Lower leg skin (tissue), 4 donors: Measurements from ENCODE around the gene SPSB3. TPM values are rescaled to one million over a fixed set of nuclear protein-coding genes. Genes with fewer than 3 reads are reported as not detected.

Experiments
- DNase-seq, 2 donors: peaks; one replicate each; pipeline ENCODE4 v3.0.0-alpha.2; 2019; ENCODE audit warnings: low spot score in 2 of 2
- H3K4me3 ChIP-seq: fragments of 200-600 bp; sonication (generic); 2 replicates; pipeline ENCODE4 v1.5.1; 2017; ENCODE audit warnings: mild to moderate bottlenecking, low read depth; ENCODE audit not compliant: poor library complexity, severe bottlenecking
- CTCF ChIP-seq, 3 donors: fragments of 450-650 bp; IDR thresholded peaks; one replicate each; pipeline ENCODE4 v1.5.1; 2016; ENCODE audit warnings: antibody characterized with exemption in 3 of 3, mild to moderate bottlenecking in 3 of 3, moderate library complexity in 2 of 3
- POLR2A ChIP-seq, 2 donors: fragments of 450-650 bp; IDR thresholded peaks; one replicate each; pipeline ENCODE4 v1.6.1; 2016 to 2017; ENCODE audit warnings: antibody characterized with exemption in 2 of 2, mild to moderate bottlenecking in 1 of 2, moderate library complexity in 1 of 2
- WGBS, 2 donors: methylation state at CpG; one replicate each; pipeline ENCODE4 v1.1.5; 2018; 5-methylcytosine and 5-hydroxymethylcytosine counted together
- intact Hi-C: fragments of 100-400 bp; cut with DNase I; formaldehyde crosslinking; loops from one replicate; pipeline ENCODE4 v1.15.0; 2023; ENCODE audit warnings: low total_unique reads
- total RNA-seq, 4 donors: library from RNA; depleted of rRNA; stranded (reverse); fragments of >200 nt; gene quantifications; one replicate each; pipeline ENCODE4 v1.1.0, GENCODE V29; 2016

SPSB3 gene
- total RNA-seq, 4 donors from 2014 or later, result 146 to 238 (median 172) TPM

GRCh38 chr16:1743376-1744337, 38.7 kb downstream of the SPSB3 start:
- intact Hi-C loops, result loop anchor here (10.0 kb wide), 1 partner anchor 279 kb away; no protein-coding TSS in a partner anchor
- TF ChIP-seq POLR2A (IDR thresholded peaks at IDR 0.05), result no peak
- DNase-seq, result peak in 1 of 2 donors; percentile 72
- H3K4me3 ChIP-seq, result no peak overlapping the region
- WGBS, 2 donors, result 82 to 87% methylated on average over 28 to 31 of the region's 32 CpGs

DNA sequence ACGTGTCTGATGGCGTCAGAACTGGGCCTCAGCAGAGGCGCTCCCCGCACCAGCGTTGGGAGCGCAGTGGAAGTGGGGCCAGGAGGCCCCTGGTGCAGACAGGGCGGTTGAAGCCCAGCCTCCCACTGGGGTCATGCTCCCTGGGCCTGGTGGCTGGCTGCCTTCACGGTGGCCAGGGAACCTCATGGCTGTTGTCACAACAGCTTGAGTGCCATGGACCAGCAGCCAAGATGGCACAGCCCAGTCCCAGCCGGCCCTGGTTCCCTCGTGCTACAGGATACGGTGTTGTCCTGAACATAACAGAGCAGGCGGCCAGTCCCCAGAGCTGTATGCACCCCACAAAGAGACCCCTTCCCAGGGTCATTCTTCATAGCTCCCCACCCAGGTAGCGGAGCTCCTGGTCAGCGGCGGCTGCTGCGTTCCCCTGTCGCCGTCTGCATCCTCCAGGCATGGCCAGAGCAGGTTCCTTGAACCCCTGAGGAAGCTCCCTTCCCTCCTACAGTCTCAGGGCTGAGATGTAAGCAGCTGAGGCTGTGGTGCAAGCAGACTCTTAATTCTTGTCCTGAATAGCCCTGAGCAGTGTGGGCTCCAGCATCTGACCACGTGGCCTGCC, 40.7 kb downstream of the SPSB3 start:
- TF ChIP-seq POLR2A (IDR thresholded peaks at IDR 0.05), result no peak
- TF ChIP-seq CTCF (IDR thresholded peaks at IDR 0.05), result no peak
- WGBS, 2 donors, result 91 to 92% methylated on average over 16 to 19 of the region's 19 CpGs

DNA sequence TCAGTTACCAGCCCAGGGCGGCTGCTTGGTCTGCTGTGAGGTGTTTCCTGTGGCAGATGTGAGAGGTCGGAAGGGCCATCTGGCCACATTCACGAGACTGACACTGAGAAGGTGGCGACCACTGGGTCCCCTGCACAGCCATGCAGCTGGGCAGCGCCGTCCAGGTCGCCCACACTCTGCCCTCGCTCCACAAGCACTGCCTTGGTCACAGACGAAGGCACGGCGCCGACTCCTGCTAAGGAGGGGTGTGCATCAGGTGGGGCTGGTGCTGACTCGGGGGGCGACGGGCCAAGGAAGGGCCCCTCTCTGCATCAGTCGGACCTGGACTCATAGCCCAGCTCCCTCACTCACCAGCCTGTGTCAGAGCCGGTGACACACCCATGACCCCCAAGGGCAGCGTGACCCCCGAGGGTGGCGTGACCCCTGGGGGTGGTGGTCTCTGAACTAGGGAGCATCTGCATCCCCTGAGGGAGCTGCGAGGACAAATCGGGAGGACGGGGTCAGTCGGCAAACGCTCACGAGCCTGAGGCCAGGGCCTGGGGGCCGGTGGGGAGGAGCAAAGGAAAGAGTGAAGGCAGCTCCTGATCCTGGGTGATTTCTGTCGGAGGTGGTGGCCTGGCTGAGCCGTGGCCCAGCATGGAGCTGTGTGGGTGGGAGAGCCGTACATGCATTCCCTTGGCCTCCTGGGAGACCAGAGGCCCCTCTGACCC, 41.4 kb downstream of the SPSB3 start:
- WGBS, 2 donors, result 93 to 94% methylated on average over 29 to 30 of the region's 30 CpGs
- TF ChIP-seq POLR2A (IDR thresholded peaks at IDR 0.05) (no peak), CTCF (IDR thresholded peaks at IDR 0.05) (no peak)

More for the DNA sequence above, 40.7 kb downstream of the SPSB3 start:
- H3K4me3 ChIP-seq, result no peak overlapping the region
- no peak for DNase-seq
- intact Hi-C loops, result loop anchor here (10.0 kb wide), 1 partner anchor 277 kb away; no protein-coding TSS in a partner anchor

DNA sequence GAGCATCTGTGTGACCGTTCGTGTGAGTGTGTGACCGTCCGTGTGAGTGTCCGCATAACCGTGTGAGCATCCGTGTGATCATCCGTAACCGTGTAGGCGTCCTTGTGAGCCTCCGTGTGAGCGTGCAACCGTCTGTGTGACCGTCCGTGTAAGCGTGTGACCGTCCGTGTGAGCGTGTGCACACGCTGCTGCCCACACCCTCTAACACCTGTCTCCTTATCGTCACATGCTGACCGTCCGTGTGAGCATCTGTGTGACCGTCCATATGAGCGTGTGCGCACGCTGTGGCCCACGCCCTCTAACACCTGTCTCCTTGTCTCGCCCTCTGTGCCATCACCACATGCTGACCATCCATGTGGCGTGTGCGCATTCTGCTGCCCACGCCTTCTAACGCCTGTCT, 42.1 kb downstream of the SPSB3 start:
- H3K4me3 ChIP-seq, result no peak overlapping the region
- intact Hi-C loops, result loop anchor here (10.0 kb wide), 1 partner anchor 275 kb away; no protein-coding TSS in a partner anchor
- TF ChIP-seq CTCF (IDR thresholded peaks at IDR 0.05) (no peak), POLR2A (IDR thresholded peaks at IDR 0.05) (no peak)
- 95 to 98% methylated on average over 33 of the region's 33 CpGs for WGBS, 2 donors
- DNase-seq, result no peak

More for the DNA sequence above, 41.4 kb downstream of the SPSB3 start:
- intact Hi-C loops, result loop anchor here (10.0 kb wide), 1 partner anchor 276 kb away; no protein-coding TSS in a partner anchor
- no peak overlapping the region for H3K4me3 ChIP-seq
- DNase-seq, result no peak

- intact Hi-C loops, result no loop called here
- 96 to 98% methylated on average over 22 of the region's 22 CpGs for WGBS, 2 donors
- TF ChIP-seq CTCF (IDR thresholded peaks at IDR 0.05) (no peak), POLR2A (IDR thresholded peaks at IDR 0.05) (no peak)
- no peak overlapping the region for H3K4me3 ChIP-seq
- no peak for DNase-seq
These were observed 47.6 kb downstream of the SPSB3 start for GRCh38 chr16:1734816-1735215.
